Suppressor macrophage treated with lipopolysaccharide for 1 hour (primary cell): ENCODE data around the gene LACRT.
"Not testable (repeated sequence)": the region's sequence is repeated elsewhere in the genome, so short reads cannot be mapped to it uniquely, and the experiment has no call there.

ENCODE experiments used
- DNase-seq, 3 donors: peaks; one replicate each; pipeline ENCODE4 v3.0.0-alpha.2; 2020 to 2022

Gene LACRT, protein sequence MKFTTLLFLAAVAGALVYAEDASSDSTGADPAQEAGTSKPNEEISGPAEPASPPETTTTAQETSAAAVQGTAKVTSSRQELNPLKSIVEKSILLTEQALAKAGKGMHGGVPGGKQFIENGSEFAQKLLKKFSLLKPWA

DNA sequence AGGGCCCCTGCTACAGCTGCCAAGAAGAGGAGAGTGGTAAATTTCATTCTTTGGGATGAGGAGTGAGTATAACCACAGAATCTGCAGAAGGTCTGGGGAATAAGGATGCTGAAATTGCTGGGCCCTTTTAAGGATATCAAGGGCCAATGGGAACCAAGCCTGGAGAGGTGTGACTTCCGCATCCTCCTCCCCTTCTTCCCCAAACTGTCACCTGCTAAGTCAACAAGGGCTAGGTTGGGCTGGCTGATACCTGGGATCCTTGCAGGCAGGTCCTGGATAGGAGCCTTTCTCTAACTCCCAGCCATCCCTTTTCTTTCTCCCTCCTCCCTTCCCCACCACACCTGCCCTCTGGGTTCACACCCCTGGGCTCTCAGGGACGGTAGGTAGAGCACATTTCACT, at the start of gene LACRT:
TSS of gene LACRT (minus strand) at position 101 of the 400 bp plus-strand sequence. CDS start at position 47, 54 bp downstream.
- DNase-seq: no peak

DNA sequence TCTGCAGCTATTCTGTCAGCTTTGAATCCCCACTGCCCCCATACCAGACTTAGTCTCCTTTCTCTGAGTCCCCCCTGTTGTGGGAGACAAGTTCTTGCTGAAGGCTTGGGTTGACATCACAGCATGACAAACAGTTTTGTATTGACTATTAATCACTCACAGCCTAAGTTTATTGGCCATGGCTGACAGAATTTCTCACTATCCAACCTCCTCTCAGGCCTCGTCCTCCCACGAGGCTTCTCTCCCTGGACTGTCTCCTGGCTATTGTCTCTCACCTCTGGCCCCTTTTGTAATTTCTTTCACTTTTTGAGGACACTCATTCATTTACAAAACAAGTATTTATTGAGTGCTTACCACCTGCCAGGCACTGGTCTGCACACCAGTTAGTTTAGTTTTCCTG, 48.7 kb upstream of the LACRT start:
- no peak for DNase-seq

- no peak for DNase-seq
These were observed 48.0 kb upstream of the LACRT start for GRCh38 chr12:54682674-54683073.

GRCh38 chr12:54680374-54680773, 45.7 kb upstream of the LACRT start:
- DNase-seq: peak; percentile 24 to 50 (median 48)

- DNase-seq: no peak
These were observed 43.4 kb upstream of the LACRT start for GRCh38 chr12:54678131-54678530.

DNA sequence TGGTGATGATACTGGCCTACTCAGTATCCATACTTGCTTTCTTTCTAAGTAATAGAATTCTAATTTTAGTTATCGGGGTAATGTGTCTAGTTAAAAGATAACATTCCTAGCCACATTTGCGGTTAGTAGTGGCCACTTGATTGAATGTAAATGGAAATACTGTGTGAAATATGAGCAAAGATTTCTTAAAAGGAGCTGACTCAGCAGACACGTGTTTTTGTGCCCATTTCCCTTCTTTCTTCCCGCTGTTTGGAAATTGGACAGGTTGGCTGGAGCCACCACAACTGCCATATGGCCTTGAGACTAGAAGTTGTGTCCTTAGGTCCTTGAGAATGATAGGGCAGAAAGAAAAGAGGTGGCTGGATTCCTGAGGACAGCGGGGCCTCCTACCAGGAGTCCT, 33.2 kb upstream of the LACRT start:
- DNase-seq: no peak

DNA sequence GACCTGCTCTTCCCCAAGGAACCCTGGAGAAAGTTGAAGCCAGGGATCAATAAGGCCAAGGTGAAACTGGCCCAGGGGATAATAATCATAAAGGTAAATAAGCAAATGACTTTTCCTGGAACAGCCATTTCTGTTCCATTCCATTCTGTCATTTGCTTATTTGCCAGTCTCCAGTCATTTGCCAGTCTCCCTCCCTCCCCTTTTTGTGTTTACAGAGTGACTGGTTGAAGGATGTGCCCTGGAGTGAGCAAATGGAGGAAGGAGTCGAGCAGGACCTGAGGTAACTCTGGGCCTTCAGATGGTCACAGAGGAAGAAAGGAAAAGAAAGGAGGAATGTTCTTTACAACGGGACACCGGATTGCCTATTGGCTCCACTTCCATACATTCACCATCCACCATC, 31.3 kb upstream of the LACRT start:
- no peak for DNase-seq

DNA sequence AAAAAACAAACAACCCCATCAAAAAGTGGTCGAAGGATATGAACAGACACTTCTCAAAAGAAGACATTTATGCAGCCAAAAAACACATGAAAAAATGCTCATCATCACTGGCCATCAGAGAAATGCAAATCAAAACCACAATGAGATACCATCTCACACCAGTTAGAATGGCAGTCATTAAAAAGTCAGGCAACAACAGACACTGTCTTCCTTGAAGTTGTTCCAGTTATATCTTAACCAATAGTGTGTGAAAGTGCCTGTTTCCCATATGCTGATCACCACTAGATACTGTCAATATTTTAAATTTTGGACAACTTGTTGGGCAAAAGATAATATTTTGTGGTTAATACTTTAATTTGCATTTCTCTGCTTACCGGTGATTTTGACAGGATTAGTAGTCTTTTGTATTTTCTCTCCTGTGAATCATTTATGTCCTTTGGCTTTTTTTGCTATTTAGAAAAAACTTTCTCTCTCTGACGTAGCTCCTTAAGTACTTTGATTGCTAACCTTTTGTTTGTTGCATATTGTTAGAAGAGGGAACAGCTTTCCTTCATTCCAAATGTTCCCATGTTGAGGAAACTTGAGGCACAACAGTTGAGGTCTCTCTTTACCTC, 30.4 kb upstream of the LACRT start:
- not testable (repeated sequence) for DNase-seq

GRCh38 chr12:54663603-54664002, 28.9 kb upstream of the LACRT start:
- DNase-seq: no peak

DNA sequence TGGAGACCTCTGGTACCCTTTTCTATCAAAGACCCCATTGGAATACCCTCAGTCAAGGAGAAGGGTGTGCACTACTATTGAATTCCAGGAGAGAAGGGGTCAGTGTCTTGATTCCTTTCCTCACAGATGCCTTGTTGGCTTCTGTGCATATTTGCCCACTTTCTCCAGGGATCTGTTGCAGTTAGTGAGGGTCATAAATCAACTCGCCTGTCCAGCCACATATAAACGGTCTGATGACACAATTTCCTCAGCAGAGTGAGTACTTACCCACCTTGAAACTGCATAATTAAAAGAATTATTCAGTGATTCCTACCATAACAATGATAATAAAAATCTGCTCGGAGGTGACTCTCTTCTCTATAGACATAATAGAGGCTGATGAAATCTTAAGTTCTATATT, 27.3 kb upstream of the LACRT start:
- no peak for DNase-seq

GRCh38 chr12:54661048-54661447, 26.4 kb upstream of the LACRT start:
- no peak for DNase-seq

- DNase-seq: no peak
These were observed 25.7 kb upstream of the LACRT start for GRCh38 chr12:54660320-54660962.

DNA sequence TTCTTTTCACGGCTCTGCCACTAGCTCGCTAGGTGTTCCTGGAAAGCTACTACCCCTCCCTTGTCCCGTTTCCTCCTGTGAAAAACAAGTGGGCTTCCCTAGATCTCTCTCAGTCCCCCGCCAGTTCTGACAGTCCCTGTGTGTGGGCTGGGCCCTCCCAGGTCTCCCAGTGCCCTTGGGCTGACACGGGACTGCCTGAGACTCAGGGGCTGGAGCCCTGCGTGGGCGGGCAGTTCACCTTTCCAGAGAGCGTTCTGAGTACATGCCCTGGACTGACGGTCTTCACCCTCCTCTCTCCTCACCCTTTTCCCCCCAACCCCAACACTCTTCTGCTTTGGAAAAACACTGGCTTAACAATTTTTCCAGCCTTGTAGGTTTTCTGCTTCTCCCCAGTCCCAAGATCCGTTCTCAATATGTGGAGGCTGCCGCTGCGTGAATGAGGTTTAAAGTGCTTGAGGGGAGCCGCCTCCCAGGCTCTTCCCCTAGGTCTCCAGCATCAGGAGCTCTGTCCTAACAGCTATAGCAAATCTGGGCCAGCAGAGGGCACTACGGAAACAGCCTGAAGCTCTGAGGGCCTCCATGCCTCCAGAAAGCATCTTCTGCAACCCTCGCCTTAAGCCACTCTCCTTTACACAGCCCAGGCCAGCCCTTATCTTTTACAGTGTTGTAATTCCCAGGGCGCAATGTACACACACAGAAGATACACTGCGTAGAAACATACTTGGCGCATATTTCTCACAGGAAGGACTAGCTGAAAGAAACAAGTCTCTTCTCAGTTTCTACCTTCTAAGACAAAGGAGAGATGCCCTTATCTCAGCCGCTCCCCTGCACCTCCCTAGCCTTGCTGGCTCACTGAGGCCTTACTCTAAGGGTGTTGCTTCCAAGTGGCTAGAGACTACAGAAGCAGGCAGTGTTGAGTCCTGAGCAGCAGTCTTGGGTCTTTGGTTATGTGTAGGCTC, 23.9 kb upstream of the LACRT start:
- DNase-seq: peak; percentile 62 to 75 (median 73)

DNA sequence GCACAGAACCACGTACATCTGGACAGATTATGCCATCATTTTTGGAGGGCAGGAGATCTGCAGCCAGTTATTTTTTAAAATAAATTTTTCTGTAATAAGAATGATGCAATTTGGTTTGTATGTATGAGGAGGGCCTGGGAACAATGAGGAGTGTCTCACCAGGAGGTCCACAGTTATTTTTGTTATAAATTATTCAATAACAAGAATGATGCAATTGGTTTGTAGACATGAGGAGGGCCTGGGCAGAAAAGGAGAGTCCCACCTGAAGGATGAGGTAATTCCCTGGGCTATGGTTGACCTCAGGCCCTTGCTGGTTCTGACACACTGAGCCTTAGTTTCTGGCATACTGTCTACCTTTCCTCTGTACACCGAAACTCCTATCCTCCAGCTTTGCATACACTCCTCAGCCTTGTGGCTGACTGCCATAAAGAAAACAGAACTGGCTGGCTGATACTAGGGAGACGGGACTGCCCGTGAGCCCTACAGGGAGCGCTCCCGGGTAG, 22.5 kb upstream of the LACRT start:
- no peak for DNase-seq

DNA sequence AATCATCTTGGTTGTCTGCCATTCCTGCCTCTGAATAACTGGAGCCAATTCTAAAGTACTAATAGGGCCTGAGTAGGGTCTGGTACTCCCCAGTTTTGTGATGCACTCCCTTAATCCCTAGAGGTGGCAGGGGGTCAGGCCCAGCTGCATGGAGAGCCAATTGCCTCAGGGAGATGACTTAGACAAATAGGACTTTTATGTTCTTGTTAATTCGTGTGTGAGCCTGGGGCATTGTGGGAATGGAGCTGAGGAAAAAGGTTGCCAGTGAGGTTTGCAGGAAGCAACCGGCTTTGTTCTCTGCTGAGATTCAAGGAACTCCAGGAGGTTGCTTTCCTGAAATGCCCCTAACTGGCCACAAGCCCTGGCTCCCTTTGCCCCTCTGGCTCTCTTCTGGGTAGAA, 20.2 kb upstream of the LACRT start:
- no peak for DNase-seq

- no peak for DNase-seq
These were observed 18.3 kb upstream of the LACRT start for GRCh38 chr12:54653025-54653424.

- DNase-seq: no peak
These were observed 16.2 kb upstream of the LACRT start for GRCh38 chr12:54650889-54651288.

DNA sequence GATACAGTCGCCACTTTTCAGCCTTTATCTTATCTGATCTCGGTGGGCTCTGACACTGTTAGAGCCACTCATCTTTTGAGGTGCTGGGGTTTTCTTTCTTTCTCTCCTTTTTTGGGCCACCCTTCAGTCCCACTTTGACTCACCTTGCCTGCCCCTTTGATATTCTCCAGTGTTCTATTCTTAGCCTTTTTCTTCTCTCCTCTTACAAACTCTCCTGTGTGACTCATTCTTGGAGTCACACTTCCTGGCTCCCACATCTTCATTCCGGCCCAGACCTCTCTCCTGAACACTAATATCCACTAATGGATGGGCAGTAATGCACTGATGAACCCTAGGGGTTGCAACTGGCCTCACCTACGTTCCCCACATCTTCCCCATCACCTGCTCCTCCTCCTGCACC, 15.7 kb upstream of the LACRT start:
- DNase-seq: peak in 1 of 3 donors; percentile 42

DNA sequence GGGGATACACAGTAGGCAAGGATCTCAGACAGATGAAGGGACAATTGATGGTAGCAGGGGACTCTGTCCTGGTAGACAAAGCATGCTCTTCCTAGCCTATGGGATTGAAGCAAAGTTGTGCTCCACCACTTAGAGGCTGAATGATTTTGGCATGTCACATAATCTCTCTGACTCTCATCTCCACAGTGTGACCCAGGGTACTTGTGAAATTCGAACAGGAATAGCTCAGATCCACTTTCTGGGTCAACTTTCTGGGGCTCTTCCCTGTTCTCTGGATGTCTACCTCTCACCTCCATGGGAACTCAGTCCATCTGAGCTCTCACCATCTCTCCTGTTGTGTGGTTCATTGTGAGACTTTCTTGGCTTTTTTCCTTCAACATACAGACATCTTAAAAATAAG, 15.1 kb upstream of the LACRT start:
- no peak for DNase-seq

GRCh38 chr12:54648265-54648664, 13.6 kb upstream of the LACRT start, which contains the start of gene DCD:
DCD (minus strand) TSS chr12:54648365; CDS start chr12:54648303, 62 bp downstream.
- no peak for DNase-seq

GRCh38 chr12:54641554-54641953, 6.9 kb upstream of the LACRT start:
- peak in 2 of 3 donors; percentile 25 to 28 for DNase-seq

DNA sequence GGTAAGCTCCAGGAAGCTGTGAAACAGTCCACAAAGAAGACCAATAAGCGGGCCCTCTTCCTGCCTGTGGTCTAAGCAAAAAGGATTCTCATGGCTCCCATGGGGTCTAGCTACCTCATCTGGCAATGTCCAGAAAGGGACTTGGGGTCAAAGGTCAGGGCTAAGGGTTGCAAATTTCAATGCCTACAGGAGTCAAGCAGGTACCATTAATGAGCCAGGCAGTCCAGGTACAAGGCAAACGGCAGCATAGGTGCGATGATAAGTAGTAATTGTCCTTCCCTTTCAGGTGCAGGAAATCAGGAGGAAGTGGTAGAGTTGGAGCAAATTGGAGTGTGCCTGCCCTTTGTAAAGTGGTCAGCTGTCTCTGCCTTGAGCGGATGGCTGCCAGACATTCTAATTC, 6.4 kb upstream of the LACRT start:
- DNase-seq: no peak

GRCh38 chr12:54639112-54639511, 4.4 kb upstream of the LACRT start:
- not testable (repeated sequence) for DNase-seq
